ENCODE results near the gene HIRIP3.
"Not testable (repeated sequence)": the region's sequence is repeated elsewhere in the genome, so short reads cannot be mapped to it uniquely, and the experiment has no call there.

The HIRIP3 gene

GRCh38 chr16:29974291-29975133 is 20.9 kb downstream of the HIRIP3 start:
- no peak for TF ChIP-seq ZNF274 (IDR thresholded peaks at IDR 0.05; ENCODE audit: low read depth, low read length)
- peak overlapping the region; percentile 90 for H3K4me3 ChIP-seq (ENCODE audit: low read length)

GRCh38 chr16:29973384-29974246 is 21.8 kb downstream of the HIRIP3 start, which contains the start of gene TAOK2:
TAOK2 (plus strand) TSS chr16:29973868; CDS start chr16:29977773, 3,905 bp downstream.
- no peak for TF ChIP-seq ZNF274 (IDR thresholded peaks at IDR 0.05; ENCODE audit: low read depth, low read length)
- H3K4me3 ChIP-seq (ENCODE audit: low read length): peak within 1 kb of the TSS; percentile 90

GRCh38 chr16:29972992-29973383 is 22.4 kb downstream of the HIRIP3 start:
- TF ChIP-seq ZNF274 (IDR thresholded peaks at IDR 0.05; ENCODE audit: low read depth, low read length): no peak
- H3K4me3 ChIP-seq (ENCODE audit: low read length): no peak overlapping the region

- no peak for TF ChIP-seq ZNF274 (IDR thresholded peaks at IDR 0.05; ENCODE audit: low read depth, low read length)
- H3K4me3 ChIP-seq (ENCODE audit: low read length): no peak overlapping the region
Observed at GRCh38 chr16:29972500-29972899, 22.9 kb downstream of the HIRIP3 start.

GRCh38 chr16:29971304-29971703 is 24.1 kb downstream of the HIRIP3 start:
- H3K4me3 ChIP-seq (ENCODE audit: low read length): no peak overlapping the region
- TF ChIP-seq ZNF274 (IDR thresholded peaks at IDR 0.05; ENCODE audit: low read depth, low read length): no peak

- no peak for TF ChIP-seq ZNF274 (IDR thresholded peaks at IDR 0.05; ENCODE audit: low read depth, low read length)
Observed at GRCh38 chr16:29968205-29968604, 27.2 kb downstream of the HIRIP3 start.

GRCh38 chr16:29963021-29963743 is 32.2 kb downstream of the HIRIP3 start:
- TF ChIP-seq ZNF274 (IDR thresholded peaks at IDR 0.05; ENCODE audit: low read depth, low read length): no peak
- H3K4me3 ChIP-seq (ENCODE audit: low read length): no peak overlapping the region; the same call in 1 of the 2 replicates

More at GRCh38 chr16:29968205-29968604, 27.2 kb downstream of the HIRIP3 start:
- H3K4me3 ChIP-seq (ENCODE audit: low read length): no peak overlapping the region

- no peak for TF ChIP-seq ZNF274 (IDR thresholded peaks at IDR 0.05; ENCODE audit: low read depth, low read length)
- peak overlapping the region; percentile 66 for H3K4me3 ChIP-seq (ENCODE audit: low read length)
Observed at GRCh38 chr16:29962344-29962994, 32.9 kb downstream of the HIRIP3 start.

- H3K4me3 ChIP-seq (ENCODE audit: low read length): peak within 1 kb of the TSS; percentile 66
- no peak for TF ChIP-seq ZNF274 (IDR thresholded peaks at IDR 0.05; ENCODE audit: low read depth, low read length)
Observed at GRCh38 chr16:29961479-29962343, 33.7 kb downstream of the HIRIP3 start, which contains the start of gene TMEM219. TMEM219 (plus strand) TSS chr16:29962079; CDS start chr16:29963144, 1,065 bp downstream.

- no peak for TF ChIP-seq ZNF274 (IDR thresholded peaks at IDR 0.05; ENCODE audit: low read depth, low read length)
- H3K4me3 ChIP-seq (ENCODE audit: low read length): peak overlapping the region; percentile 66; the same call in 1 of the 2 replicates
Observed at GRCh38 chr16:29961127-29961478, 34.3 kb downstream of the HIRIP3 start.

- H3K4me3 ChIP-seq (ENCODE audit: low read length): not testable (repeated sequence)
Observed at GRCh38 chr16:29959821-29960220, 35.6 kb downstream of the HIRIP3 start.

GRCh38 chr16:29959293-29959692 is 36.1 kb downstream of the HIRIP3 start:
- no peak for TF ChIP-seq ZNF274 (IDR thresholded peaks at IDR 0.05; ENCODE audit: low read depth, low read length)
- H3K4me3 ChIP-seq (ENCODE audit: low read length): no peak overlapping the region

- no peak overlapping the region for H3K4me3 ChIP-seq (ENCODE audit: low read length)
- TF ChIP-seq ZNF274 (IDR thresholded peaks at IDR 0.05; ENCODE audit: low read depth, low read length): no peak
Observed at GRCh38 chr16:29958756-29959155, 36.7 kb downstream of the HIRIP3 start.
